Measurements from ENCODE around the gene PHAF1. TPM values are rescaled to one million over a fixed set of nuclear protein-coding genes. Genes with fewer than 3 reads are reported as not detected.

Gene PHAF1
- total RNA-seq, 2 donors from 2014 or later, result 11.0 to 11.8 TPM

GRCh38 chr16:67173323-67173722, 63.6 kb downstream of the PHAF1 start:
- ATAC-seq (no peak), DNase-seq (no peak)
- intact Hi-C loops (cut with DNase I), result no loop called here

- intact Hi-C loops (cut with DNase I), result no loop called here
- ATAC-seq (peak; percentile 77 to 79), DNase-seq (peak; percentile 92)
These were observed 64.3 kb downstream of the PHAF1 start for GRCh38 chr16:67173808-67174705.

GRCh38 chr16:67174706-67175231, 65.0 kb downstream of the PHAF1 start:
- intact Hi-C loops (cut with DNase I), result no loop called here
- no peak for DNase-seq
- ATAC-seq, result no peak

- DNase-seq (no peak), ATAC-seq (no peak)
- intact Hi-C loops (cut with DNase I), result no loop called here
These were observed 66.9 kb downstream of the PHAF1 start for GRCh38 chr16:67176662-67177061.

- intact Hi-C loops (cut with DNase I), result no loop called here
- ATAC-seq (peak; percentile 40), DNase-seq (peak; percentile 70)
These were observed 68.3 kb downstream of the PHAF1 start for GRCh38 chr16:67177743-67178699.

- ATAC-seq, result no peak
- intact Hi-C loops (cut with DNase I), result loop anchor here (10.0 kb wide), 2 partner anchors 205 to 285 kb away; no protein-coding TSS in a partner anchor
These were observed 69.8 kb downstream of the PHAF1 start for GRCh38 chr16:67179421-67180080.

GRCh38 chr16:67180166-67180565, 70.4 kb downstream of the PHAF1 start:
- DNase-seq (no peak), ATAC-seq (no peak)
- intact Hi-C loops (cut with DNase I), result loop anchor here (10.0 kb wide), 2 partner anchors 205 to 285 kb away; no protein-coding TSS in a partner anchor

More at GRCh38 chr16:67179421-67180080, 69.8 kb downstream of the PHAF1 start:
- DNase-seq, result no peak

- intact Hi-C loops (cut with DNase I), result loop anchor here (10.0 kb wide), 2 partner anchors 207 to 287 kb away; no protein-coding TSS in a partner anchor
- no peak for DNase-seq
- no peak for ATAC-seq
These were observed 71.6 kb downstream of the PHAF1 start for GRCh38 chr16:67181346-67181745.

GRCh38 chr16:67182288-67182687, 72.5 kb downstream of the PHAF1 start:
- ATAC-seq (no peak), DNase-seq (no peak)
- intact Hi-C loops (cut with DNase I), result loop anchor here (10.0 kb wide), 2 partner anchors 207 to 287 kb away; no protein-coding TSS in a partner anchor

- intact Hi-C loops (cut with DNase I), result loop anchor here (10.0 kb wide), 2 partner anchors 208 to 288 kb away; no protein-coding TSS in a partner anchor
- ATAC-seq (no peak), DNase-seq (no peak)
These were observed 73.5 kb downstream of the PHAF1 start for GRCh38 chr16:67183284-67183626.

- ATAC-seq (peak; percentile 94 to 96), DNase-seq (peak; percentile 96)
- intact Hi-C loops (cut with DNase I), result loop anchor here (10.0 kb wide), 2 partner anchors 209 to 289 kb away; no protein-coding TSS in a partner anchor
These were observed 74.1 kb downstream of the PHAF1 start, which contains the start of gene MATCAP1 for GRCh38 chr16:67183627-67184452. MATCAP1 (minus strand) TSS chr16:67183963; CDS start chr16:67180610, 3,353 bp downstream.

GRCh38 chr16:67184453-67184994, 74.8 kb downstream of the PHAF1 start:
- ATAC-seq (peak; percentile 9 to 21), DNase-seq (no peak)
- intact Hi-C loops (cut with DNase I), result loop anchor here (10.0 kb wide), 2 partner anchors 210 to 290 kb away; no protein-coding TSS in a partner anchor

- DNase-seq, result peak; percentile 95
- peak; percentile 52 to 59 for ATAC-seq
- intact Hi-C loops (cut with DNase I), result loop anchor here (10.0 kb wide), 2 partner anchors 210 to 290 kb away; no protein-coding TSS in a partner anchor
These were observed 75.4 kb downstream of the PHAF1 start for GRCh38 chr16:67184995-67185650.

GRCh38 chr16:67185651-67186134, 76.0 kb downstream of the PHAF1 start:
- intact Hi-C loops (cut with DNase I), result loop anchor here (10.0 kb wide), 2 partner anchors 211 to 291 kb away; no protein-coding TSS in a partner anchor
- DNase-seq, result no peak
- no peak for ATAC-seq

GRCh38 chr16:67186550-67186950, 76.8 kb downstream of the PHAF1 start:
- DNase-seq, result no peak
- ATAC-seq, result no peak

GRCh38 chr16:67187175-67187890, 77.6 kb downstream of the PHAF1 start:
- intact Hi-C loops (cut with DNase I), result loop anchor here (10.0 kb wide), 2 partner anchors 213 to 293 kb away; no protein-coding TSS in a partner anchor
- ATAC-seq (no peak), DNase-seq (no peak)

More at GRCh38 chr16:67186550-67186950, 76.8 kb downstream of the PHAF1 start:
- intact Hi-C loops (cut with DNase I), result loop anchor here (10.0 kb wide), 2 partner anchors 212 to 292 kb away; no protein-coding TSS in a partner anchor
